WERI-Rb-1 (cell line): ENCODE measurements around the gene STXBP2.

Experiments used
- DNase-seq: peaks from one replicate; pipeline ENCODE4 v3.0.0-alpha.2; 2020
- H3K27ac ChIP-seq: fragments of 250-450 bp; sonication (Bioruptor Pico); 2 replicates; pipeline ENCODE4 v1.5.1; 2020; ENCODE audit warnings: mild to moderate bottlenecking, moderate library complexity
- H3K27me3 ChIP-seq: fragments of 250-450 bp; sonication (Bioruptor Pico); 2 replicates; pipeline ENCODE4 v1.5.1; 2021; ENCODE audit warnings: mild to moderate bottlenecking, low read depth, moderate library complexity; ENCODE audit not compliant: insufficient read depth, severe bottlenecking
- H3K36me3 ChIP-seq: fragments of 250-450 bp; sonication (Bioruptor Pico); 2 replicates; pipeline ENCODE4 v1.5.1; 2020; ENCODE audit warnings: mild to moderate bottlenecking, moderate library complexity
- H3K4me3 ChIP-seq: 2 replicates; pipeline ENCODE4 v1.5.1; 2011; ENCODE audit warnings: low read depth, mild to moderate bottlenecking, control low read depth, low read length
- H3K9me3 ChIP-seq: fragments of 250-450 bp; sonication (Bioruptor Pico); 2 replicates; pipeline ENCODE4 v1.5.1; 2021; ENCODE audit warnings: mild to moderate bottlenecking, moderate library complexity; ENCODE audit not compliant: severe bottlenecking
- TF ChIP-seq, protein P1 (sequence below): IDR thresholded peaks from 2 replicates; pipeline ENCODE4 v1.5.1; 2011; ENCODE audit warnings: low read depth, mild to moderate bottlenecking, control low read depth, inconsistent platforms, low read length

STXBP2 gene

DNA sequence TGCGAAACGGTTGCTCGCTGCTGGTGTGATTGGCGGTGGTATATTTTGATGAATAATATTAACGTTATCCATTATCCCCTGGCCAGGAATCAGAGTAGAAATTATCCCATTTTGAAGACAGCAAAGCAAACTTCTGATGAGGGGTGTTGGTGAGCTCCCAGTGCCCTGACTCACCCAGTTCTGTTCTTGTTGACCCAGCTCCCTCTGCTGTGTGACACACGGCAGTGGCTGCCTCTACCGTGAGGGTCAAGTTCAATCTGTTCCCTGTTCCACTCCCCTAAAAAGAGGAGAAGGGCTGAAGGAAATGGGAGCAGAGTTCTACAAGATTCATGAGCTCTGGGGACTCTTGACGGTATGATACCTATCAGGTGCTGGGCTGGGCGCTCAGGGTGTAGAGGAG lies 39.2 kb upstream of the STXBP2 start:
- H3K27me3 ChIP-seq, result no peaks in the 10 kb centered on the region
- DNase-seq, result no peak
- TF ChIP-seq, protein P1, sequence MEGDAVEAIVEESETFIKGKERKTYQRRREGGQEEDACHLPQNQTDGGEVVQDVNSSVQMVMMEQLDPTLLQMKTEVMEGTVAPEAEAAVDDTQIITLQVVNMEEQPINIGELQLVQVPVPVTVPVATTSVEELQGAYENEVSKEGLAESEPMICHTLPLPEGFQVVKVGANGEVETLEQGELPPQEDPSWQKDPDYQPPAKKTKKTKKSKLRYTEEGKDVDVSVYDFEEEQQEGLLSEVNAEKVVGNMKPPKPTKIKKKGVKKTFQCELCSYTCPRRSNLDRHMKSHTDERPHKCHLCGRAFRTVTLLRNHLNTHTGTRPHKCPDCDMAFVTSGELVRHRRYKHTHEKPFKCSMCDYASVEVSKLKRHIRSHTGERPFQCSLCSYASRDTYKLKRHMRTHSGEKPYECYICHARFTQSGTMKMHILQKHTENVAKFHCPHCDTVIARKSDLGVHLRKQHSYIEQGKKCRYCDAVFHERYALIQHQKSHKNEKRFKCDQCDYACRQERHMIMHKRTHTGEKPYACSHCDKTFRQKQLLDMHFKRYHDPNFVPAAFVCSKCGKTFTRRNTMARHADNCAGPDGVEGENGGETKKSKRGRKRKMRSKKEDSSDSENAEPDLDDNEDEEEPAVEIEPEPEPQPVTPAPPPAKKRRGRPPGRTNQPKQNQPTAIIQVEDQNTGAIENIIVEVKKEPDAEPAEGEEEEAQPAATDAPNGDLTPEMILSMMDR, result no peak
- no peak overlapping the region for H3K4me3 ChIP-seq
- no peaks in the 10 kb centered on the region for H3K9me3 ChIP-seq
- no peak overlapping the region for H3K27ac ChIP-seq
- no peaks in the 10 kb centered on the region for H3K36me3 ChIP-seq

DNA sequence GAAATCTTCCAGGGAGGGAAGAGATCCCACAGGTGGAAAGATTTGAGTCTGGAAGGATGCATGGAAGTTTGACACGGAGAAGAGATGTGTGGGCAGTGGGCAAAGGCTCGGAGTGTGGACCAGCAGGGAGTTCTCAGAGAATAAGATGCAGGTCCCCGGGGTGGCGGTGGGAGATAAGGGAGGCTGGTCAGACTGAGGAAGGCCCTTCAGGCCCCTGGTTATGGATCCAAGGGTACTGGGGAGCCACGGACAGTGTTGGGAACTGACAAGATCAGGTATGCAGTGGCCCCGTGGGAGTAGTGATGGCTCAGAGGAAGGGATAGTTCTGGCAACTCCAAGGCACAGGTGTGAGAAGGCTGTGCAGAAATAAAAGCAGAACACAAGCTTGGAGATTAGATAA lies 38.7 kb upstream of the STXBP2 start:
- H3K27me3 ChIP-seq, result no peaks in the 10 kb centered on the region
- H3K36me3 ChIP-seq, result no peaks in the 10 kb centered on the region
- no peak overlapping the region for H3K4me3 ChIP-seq
- H3K27ac ChIP-seq, result no peak overlapping the region
- no peaks in the 10 kb centered on the region for H3K9me3 ChIP-seq
- TF ChIP-seq, protein P1, result no peak
- no peak for DNase-seq

DNA sequence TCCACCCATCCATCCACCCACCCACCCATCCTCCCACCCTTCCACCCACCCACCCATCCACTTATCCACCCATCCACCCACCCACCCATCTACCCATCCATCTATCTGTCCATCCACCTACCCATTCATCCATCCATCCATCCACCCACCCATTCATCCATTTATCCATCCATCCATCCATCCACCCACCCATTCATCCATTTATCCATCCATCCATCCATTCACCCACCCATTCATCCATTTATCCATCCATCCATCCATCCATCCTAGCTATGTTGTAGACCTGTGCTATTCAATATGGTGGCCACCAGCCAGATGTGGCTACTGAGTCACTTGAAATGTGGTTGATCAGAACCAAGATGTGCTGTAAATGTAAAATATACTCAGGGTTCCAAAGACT lies 36.2 kb upstream of the STXBP2 start:
- Histone ChIP-seq H3K27ac (no peak overlapping the region), H3K4me3 (no peak overlapping the region), H3K9me3 (no peaks in the 10 kb centered on the region), H3K36me3 (no peaks in the 10 kb centered on the region), H3K27me3 (no peaks in the 10 kb centered on the region)
- DNase-seq, result no peak
- TF ChIP-seq, protein P1, result no peak

- H3K27me3 ChIP-seq, result no peaks in the 10 kb centered on the region
- TF ChIP-seq, protein P1, result no peak
- no peaks in the 10 kb centered on the region for H3K9me3 ChIP-seq
- no peaks in the 10 kb centered on the region for H3K36me3 ChIP-seq
- no peak overlapping the region for H3K27ac ChIP-seq
- no peak overlapping the region for H3K4me3 ChIP-seq
- no peak for DNase-seq
Measured at GRCh38 chr19:7602240-7602934, 34.5 kb upstream of the STXBP2 start.

GRCh38 chr19:7602935-7603497 lies 33.9 kb upstream of the STXBP2 start:
- DNase-seq, result no peak
- H3K36me3 ChIP-seq, result no peaks in the 10 kb centered on the region; the same call in 1 of the 2 replicates
- TF ChIP-seq, protein P1, result no peak
- no peak overlapping the region for H3K4me3 ChIP-seq
- H3K27me3 ChIP-seq, result no peaks in the 10 kb centered on the region
- H3K27ac ChIP-seq, result no peak overlapping the region
- no peaks in the 10 kb centered on the region for H3K9me3 ChIP-seq

- H3K27ac ChIP-seq, result no peak overlapping the region
- H3K27me3 ChIP-seq, result no peaks in the 10 kb centered on the region
- no peak overlapping the region for H3K4me3 ChIP-seq
- DNase-seq, result no peak
- TF ChIP-seq, protein P1, result no peak
- no peaks in the 10 kb centered on the region; the same call in 1 of the 2 replicates for H3K36me3 ChIP-seq
- no peaks in the 10 kb centered on the region for H3K9me3 ChIP-seq
Measured at GRCh38 chr19:7603919-7604318, 33.0 kb upstream of the STXBP2 start.
